Measurements from ENCODE around the gene NUDT16.

Gene NUDT16

GRCh38 chr3:131386429-131387165 lies 5.0 kb downstream of the NUDT16 start:
- peak; percentile 20 to 58 for DNase-seq

GRCh38 chr3:131387796-131388489 lies 6.4 kb downstream of the NUDT16 start:
- no peak for DNase-seq

- DNase-seq: no peak
These were observed 6.9 kb downstream of the NUDT16 start for GRCh38 chr3:131388490-131388799.

GRCh38 chr3:131390331-131390730 lies 8.8 kb downstream of the NUDT16 start:
- DNase-seq: no peak

- no peak for DNase-seq
These were observed 11.5 kb downstream of the NUDT16 start for GRCh38 chr3:131393051-131393450.

GRCh38 chr3:131393868-131394267 lies 12.3 kb downstream of the NUDT16 start:
- no peak for DNase-seq

- DNase-seq: no peak
These were observed 12.8 kb downstream of the NUDT16 start for GRCh38 chr3:131394400-131394799.

- DNase-seq: no peak
These were observed 14.6 kb downstream of the NUDT16 start for GRCh38 chr3:131396170-131396569.

GRCh38 chr3:131397889-131398288 lies 16.3 kb downstream of the NUDT16 start:
- DNase-seq: no peak

GRCh38 chr3:131401978-131402377 lies 20.4 kb downstream of the NUDT16 start:
- DNase-seq: no peak

GRCh38 chr3:131402391-131403039 lies 20.9 kb downstream of the NUDT16 start:
- no peak for DNase-seq

- no peak for DNase-seq
These were observed 21.8 kb downstream of the NUDT16 start for GRCh38 chr3:131403216-131403895.

GRCh38 chr3:131405411-131405810 lies 23.8 kb downstream of the NUDT16 start:
- no peak for DNase-seq

- DNase-seq: no peak
These were observed 24.7 kb downstream of the NUDT16 start for GRCh38 chr3:131406274-131406673.

- no peak for DNase-seq
These were observed 36.2 kb downstream of the NUDT16 start for GRCh38 chr3:131417751-131418150.

- DNase-seq: no peak
These were observed 39.7 kb downstream of the NUDT16 start for GRCh38 chr3:131421301-131421700.

- no peak for DNase-seq
These were observed 40.5 kb downstream of the NUDT16 start for GRCh38 chr3:131421957-131422498.

- no peak for DNase-seq
These were observed 45.7 kb downstream of the NUDT16 start for GRCh38 chr3:131427226-131427625.

- DNase-seq: no peak
These were observed 50.2 kb downstream of the NUDT16 start for GRCh38 chr3:131431754-131432153.

GRCh38 chr3:131432441-131432840 lies 50.9 kb downstream of the NUDT16 start:
- DNase-seq: no peak

GRCh38 chr3:131435000-131435399 lies 53.4 kb downstream of the NUDT16 start:
- no peak for DNase-seq
